Measurements from ENCODE around the gene CASP10. TPM values are rescaled to one million over a fixed set of nuclear protein-coding genes. Genes with fewer than 3 reads are reported as not detected.

CASP10 gene
- total and polyA plus RNA-seq, 8 donors: 2.6 to 34.9 (median 9.6) TPM

- no peak for DNase-seq
- intact Hi-C loops (cut with DNase I; ENCODE audit: low total_unique reads): no loop called here
- H3K4me1 ChIP-seq: peaks cover 0 to 1% (median 0%) of the 10 kb centered on the region in 4 donors
- H3K4me3 ChIP-seq: no peak overlapping the region
- H3K36me3 ChIP-seq: peaks cover 22 to 97% (median 96%) of the 10 kb centered on the region in 4 donors
- no peaks in the 10 kb centered on the region for H3K27me3 ChIP-seq
- WGBS, 5 donors: 92 to 96% (median 94%) methylated on average over 2 of the region's 2 CpGs
- no peaks in the 10 kb centered on the region for H3K9me3 ChIP-seq
- TF ChIP-seq, protein P1, sequence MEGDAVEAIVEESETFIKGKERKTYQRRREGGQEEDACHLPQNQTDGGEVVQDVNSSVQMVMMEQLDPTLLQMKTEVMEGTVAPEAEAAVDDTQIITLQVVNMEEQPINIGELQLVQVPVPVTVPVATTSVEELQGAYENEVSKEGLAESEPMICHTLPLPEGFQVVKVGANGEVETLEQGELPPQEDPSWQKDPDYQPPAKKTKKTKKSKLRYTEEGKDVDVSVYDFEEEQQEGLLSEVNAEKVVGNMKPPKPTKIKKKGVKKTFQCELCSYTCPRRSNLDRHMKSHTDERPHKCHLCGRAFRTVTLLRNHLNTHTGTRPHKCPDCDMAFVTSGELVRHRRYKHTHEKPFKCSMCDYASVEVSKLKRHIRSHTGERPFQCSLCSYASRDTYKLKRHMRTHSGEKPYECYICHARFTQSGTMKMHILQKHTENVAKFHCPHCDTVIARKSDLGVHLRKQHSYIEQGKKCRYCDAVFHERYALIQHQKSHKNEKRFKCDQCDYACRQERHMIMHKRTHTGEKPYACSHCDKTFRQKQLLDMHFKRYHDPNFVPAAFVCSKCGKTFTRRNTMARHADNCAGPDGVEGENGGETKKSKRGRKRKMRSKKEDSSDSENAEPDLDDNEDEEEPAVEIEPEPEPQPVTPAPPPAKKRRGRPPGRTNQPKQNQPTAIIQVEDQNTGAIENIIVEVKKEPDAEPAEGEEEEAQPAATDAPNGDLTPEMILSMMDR (IDR thresholded peaks at IDR 0.05): no peak
- TF ChIP-seq POLR2A (IDR thresholded peaks at IDR 0.05) (no peak), POLR2AphosphoS5 (IDR thresholded peaks at IDR 0.05) (no peak)
- no peak overlapping the region for H3K27ac ChIP-seq
These were observed 92.1 kb downstream of the CASP10 start for GRCh38 chr2:201275069-201275468.

- H3K4me3 ChIP-seq: no peak overlapping the region
- no peak overlapping the region for H3K27ac ChIP-seq
- no peaks in the 10 kb centered on the region for H3K9me3 ChIP-seq
- 61 to 78% (median 73%) methylated on average over 5 of the region's 5 CpGs for WGBS, 5 donors
- no peak for DNase-seq
- H3K4me1 ChIP-seq: peaks cover 0 to 11% (median 0%) of the 10 kb centered on the region in 4 donors
- TF ChIP-seq EP300 (IDR thresholded peaks at IDR 0.05) (no peak), POLR2AphosphoS5 (IDR thresholded peaks at IDR 0.05) (no peak), POLR2A (IDR thresholded peaks at IDR 0.05) (no peak)
- TF ChIP-seq, protein P1 (IDR thresholded peaks at IDR 0.05): no peak
- H3K27me3 ChIP-seq: no peaks in the 10 kb centered on the region
- H3K36me3 ChIP-seq: peaks cover 22 to 88% (median 87%) of the 10 kb centered on the region in 4 donors
- intact Hi-C loops (cut with DNase I; ENCODE audit: low total_unique reads): no loop called here
These were observed 93.0 kb downstream of the CASP10 start for GRCh38 chr2:201275990-201276389.

GRCh38 chr2:201276511-201276910 lies 93.6 kb downstream of the CASP10 start:
- 87 to 90% (median 89%) methylated on average over 6 of the region's 6 CpGs for WGBS, 5 donors
- Histone ChIP-seq H3K4me3 (no peak overlapping the region), H3K36me3 (peaks cover 22 to 87% (median 83%) of the 10 kb centered on the region in 4 donors), H3K9me3 (no peaks in the 10 kb centered on the region), H3K27me3 (no peaks in the 10 kb centered on the region), H3K4me1 (peaks cover 0 to 11% (median 0%) of the 10 kb centered on the region in 4 donors), H3K27ac (no peak overlapping the region)
- no peak for DNase-seq
- TF ChIP-seq POLR2A (IDR thresholded peaks at IDR 0.05) (no peak), POLR2AphosphoS5 (IDR thresholded peaks at IDR 0.05) (no peak), EP300 (IDR thresholded peaks at IDR 0.05) (no peak)
- TF ChIP-seq, protein P1 (IDR thresholded peaks at IDR 0.05): no peak
- intact Hi-C loops (cut with DNase I; ENCODE audit: low total_unique reads): no loop called here

Small RNA genes within 50 kb of the gene (small RNA-seq; reads per million reads assigned to genes)
- 0 reads per million in 4 donors for gene AC007283.2
- 0 reads per million in 4 donors for gene MTND4LP13
- 0 reads per million in 4 donors for gene RNU7-45P

Other genes with a start within 250 kb of the CASP10 start
- 10 to 100 TPM; 11.0 to 62.0 (median 22.9) TPM for gene ORC2, start 219.5 kb upstream of the CASP10 start, total RNA-seq
- 1 to 10 TPM; 5.3 to 7.3 (median 6.8) TPM for gene ORC2, start 219.5 kb upstream of the CASP10 start, polyA plus RNA-seq
- 10 to 100 TPM in 3 of 5 donors, 1 to 10 TPM in 2; 2.9 to 51.6 (median 11.1) TPM for gene HYCC2, start 111.5 kb upstream of the CASP10 start, total RNA-seq
- 1 to 10 TPM; 2.4 to 4.0 (median 2.5) TPM for gene HYCC2, start 111.5 kb upstream of the CASP10 start, polyA plus RNA-seq
- 100 to 1,000 TPM in 1 of 5 donors, 10 to 100 TPM in 3, 1 to 10 TPM in 1; 3.5 to 130 (median 58.5) TPM for gene NDUFB3, start 111.1 kb upstream of the CASP10 start, total RNA-seq
- 100 to 1,000 TPM in 2 of 3 donors, 10 to 100 TPM in 1; 91.2 to 134 (median 109) TPM for gene NDUFB3, start 111.1 kb upstream of the CASP10 start, polyA plus RNA-seq
- gene CFLAR, start 67.0 kb upstream of the CASP10 start, total RNA-seq: 100 to 1,000 TPM; 149 to 424 (median 247) TPM
- 10 to 100 TPM; 23.3 to 43.4 (median 24.1) TPM for gene CFLAR, start 67.0 kb upstream of the CASP10 start, polyA plus RNA-seq
- 10 to 100 TPM in 4 of 5 donors, 1 to 10 TPM in 1; 6.4 to 32.3 (median 17.0) TPM for gene CASP8, start 77.4 kb downstream of the CASP10 start, total RNA-seq
- gene CASP8, start 77.4 kb downstream of the CASP10 start, polyA plus RNA-seq: 10 to 100 TPM in 1 of 3 donors, 1 to 10 TPM in 2; 8.0 to 11.3 (median 8.6) TPM
- gene FLACC1, start 174.2 kb downstream of the CASP10 start, total RNA-seq: 10 to 100 TPM in 1 of 5 donors, 1 to 10 TPM in 2, not detected in 2; 1.8 to 21.6 (median 4.9) TPM
- under 1 TPM in 2 of 3 donors, not detected in 1; 0.13 to 0.46 TPM for gene FLACC1, start 174.2 kb downstream of the CASP10 start, polyA plus RNA-seq

Data from stomach (tissue), 9 donors.